Measurements from ENCODE around the gene PEPD. TPM values are rescaled to one million over a fixed set of nuclear protein-coding genes. Genes with fewer than 3 reads are reported as not detected.
"Not testable (repeated sequence)": the region's sequence is repeated elsewhere in the genome, so short reads cannot be mapped to it uniquely, and the experiment has no call there.

The PEPD gene
- total RNA-seq, 1 donor from 2014 or later, result 15.0 TPM

- DNase-seq (ENCODE audit: low spot score); H3K36me3 Mint-ChIP-seq (ENCODE audit: low read depth); H3K27ac Mint-ChIP-seq; H3K4me3 Mint-ChIP-seq; intact Hi-C loops (cut with micrococcal nuclease); H3K9me3 Mint-ChIP-seq; H3K27me3 Mint-ChIP-seq (ENCODE audit: insufficient read depth); H3K4me1 Mint-ChIP-seq (ENCODE audit: low read depth): not testable (repeated sequence)
Measured at GRCh38 chr19:33555726-33556125, 34.1 kb upstream of the PEPD start.

- no peak overlapping the region for H3K27ac Mint-ChIP-seq
- H3K4me3 Mint-ChIP-seq, result no peak overlapping the region
- no peak for DNase-seq (ENCODE audit: low spot score)
- no peaks in the 10 kb centered on the region for H3K36me3 Mint-ChIP-seq (ENCODE audit: low read depth)
- no peaks in the 10 kb centered on the region for H3K4me1 Mint-ChIP-seq (ENCODE audit: low read depth)
- no peaks in the 10 kb centered on the region for H3K9me3 Mint-ChIP-seq
- H3K27me3 Mint-ChIP-seq (ENCODE audit: insufficient read depth), result no peaks in the 10 kb centered on the region
- intact Hi-C loops (cut with micrococcal nuclease), result no loop called here
Measured at GRCh38 chr19:33554821-33555220, 33.2 kb upstream of the PEPD start.

- Mint-ChIP-seq H3K4me1 (ENCODE audit: low read depth) (no peaks in the 10 kb centered on the region), H3K9me3 (no peaks in the 10 kb centered on the region), H3K27ac (no peak overlapping the region)
Measured at GRCh38 chr19:33554391-33554790, 32.8 kb upstream of the PEPD start.

GRCh38 chr19:33553530-33554310 lies 32.1 kb upstream of the PEPD start:
- H3K9me3 Mint-ChIP-seq, result no peaks in the 10 kb centered on the region
- no peak overlapping the region for H3K27ac Mint-ChIP-seq
- H3K36me3 Mint-ChIP-seq (ENCODE audit: low read depth), result no peaks in the 10 kb centered on the region
- no peak overlapping the region for H3K4me3 Mint-ChIP-seq
- DNase-seq (ENCODE audit: low spot score), result no peak
- no peaks in the 10 kb centered on the region for H3K4me1 Mint-ChIP-seq (ENCODE audit: low read depth)
- intact Hi-C loops (cut with micrococcal nuclease), result no loop called here
- no peaks in the 10 kb centered on the region for H3K27me3 Mint-ChIP-seq (ENCODE audit: insufficient read depth)

More at GRCh38 chr19:33554391-33554790, 32.8 kb upstream of the PEPD start:
- Mint-ChIP-seq H3K36me3 (ENCODE audit: low read depth) (no peaks in the 10 kb centered on the region), H3K4me3 (no peak overlapping the region), H3K27me3 (ENCODE audit: insufficient read depth) (no peaks in the 10 kb centered on the region)
- no peak for DNase-seq (ENCODE audit: low spot score)
- intact Hi-C loops (cut with micrococcal nuclease), result no loop called here

GRCh38 chr19:33552928-33553279 lies 31.3 kb upstream of the PEPD start:
- no peak overlapping the region for H3K27ac Mint-ChIP-seq
- DNase-seq (ENCODE audit: low spot score), result no peak
- H3K4me3 Mint-ChIP-seq, result no peak overlapping the region
- no peaks in the 10 kb centered on the region for H3K36me3 Mint-ChIP-seq (ENCODE audit: low read depth)
- H3K9me3 Mint-ChIP-seq, result no peaks in the 10 kb centered on the region
- intact Hi-C loops (cut with micrococcal nuclease), result no loop called here
- no peaks in the 10 kb centered on the region for H3K4me1 Mint-ChIP-seq (ENCODE audit: low read depth)
- H3K27me3 Mint-ChIP-seq (ENCODE audit: insufficient read depth), result no peaks in the 10 kb centered on the region

GRCh38 chr19:33552191-33552927 lies 30.8 kb upstream of the PEPD start:
- Mint-ChIP-seq H3K27ac (no peak overlapping the region), H3K4me3 (no peak overlapping the region), H3K4me1 (ENCODE audit: low read depth) (no peaks in the 10 kb centered on the region), H3K36me3 (ENCODE audit: low read depth) (no peaks in the 10 kb centered on the region), H3K9me3 (no peaks in the 10 kb centered on the region), H3K27me3 (ENCODE audit: insufficient read depth) (no peaks in the 10 kb centered on the region)
- no peak for DNase-seq (ENCODE audit: low spot score)
- intact Hi-C loops (cut with micrococcal nuclease), result no loop called here

- no peaks in the 10 kb centered on the region for H3K36me3 Mint-ChIP-seq (ENCODE audit: low read depth)
- intact Hi-C loops (cut with micrococcal nuclease), result no loop called here
- H3K9me3 Mint-ChIP-seq, result no peaks in the 10 kb centered on the region
- H3K27ac Mint-ChIP-seq, result no peak overlapping the region
- no peaks in the 10 kb centered on the region for H3K4me1 Mint-ChIP-seq (ENCODE audit: low read depth)
- no peak for DNase-seq (ENCODE audit: low spot score)
- H3K4me3 Mint-ChIP-seq, result no peak overlapping the region
- no peaks in the 10 kb centered on the region for H3K27me3 Mint-ChIP-seq (ENCODE audit: insufficient read depth)
Measured at GRCh38 chr19:33551676-33552075, 30.1 kb upstream of the PEPD start.

GRCh38 chr19:33550768-33551167 lies 29.2 kb upstream of the PEPD start:
- no peak for DNase-seq (ENCODE audit: low spot score)
- Mint-ChIP-seq H3K27ac (no peak overlapping the region), H3K4me1 (ENCODE audit: low read depth) (no peaks in the 10 kb centered on the region), H3K36me3 (ENCODE audit: low read depth) (no peaks in the 10 kb centered on the region), H3K4me3 (no peak overlapping the region), H3K9me3 (no peaks in the 10 kb centered on the region), H3K27me3 (ENCODE audit: insufficient read depth) (no peaks in the 10 kb centered on the region)
- intact Hi-C loops (cut with micrococcal nuclease), result no loop called here

- H3K4me3 Mint-ChIP-seq, result no peak overlapping the region
- no peak for DNase-seq (ENCODE audit: low spot score)
- no peaks in the 10 kb centered on the region for H3K36me3 Mint-ChIP-seq (ENCODE audit: low read depth)
- H3K27ac Mint-ChIP-seq, result no peak overlapping the region
- peaks cover 3% of the 10 kb centered on the region for H3K27me3 Mint-ChIP-seq (ENCODE audit: insufficient read depth)
- H3K9me3 Mint-ChIP-seq, result no peaks in the 10 kb centered on the region
- intact Hi-C loops (cut with micrococcal nuclease), result no loop called here
- H3K4me1 Mint-ChIP-seq (ENCODE audit: low read depth), result no peaks in the 10 kb centered on the region
Measured at GRCh38 chr19:33547676-33548075, 26.1 kb upstream of the PEPD start.

- DNase-seq (ENCODE audit: low spot score), result no peak
- intact Hi-C loops (cut with micrococcal nuclease), result no loop called here
- no peak overlapping the region for H3K27ac Mint-ChIP-seq
- H3K36me3 Mint-ChIP-seq (ENCODE audit: low read depth), result no peaks in the 10 kb centered on the region
- H3K27me3 Mint-ChIP-seq (ENCODE audit: insufficient read depth), result peaks cover 3% of the 10 kb centered on the region
- no peaks in the 10 kb centered on the region for H3K9me3 Mint-ChIP-seq
- H3K4me3 Mint-ChIP-seq, result no peak overlapping the region
- H3K4me1 Mint-ChIP-seq (ENCODE audit: low read depth), result no peaks in the 10 kb centered on the region
Measured at GRCh38 chr19:33546656-33547055, 25.1 kb upstream of the PEPD start.

- no peak overlapping the region for H3K4me3 Mint-ChIP-seq
- no peaks in the 10 kb centered on the region for H3K36me3 Mint-ChIP-seq (ENCODE audit: low read depth)
- intact Hi-C loops (cut with micrococcal nuclease), result no loop called here
Measured at GRCh38 chr19:33545217-33545981, 23.8 kb upstream of the PEPD start.

GRCh38 chr19:33535226-33535625 lies 13.6 kb upstream of the PEPD start:
- Mint-ChIP-seq H3K27ac (no peak overlapping the region), H3K4me3 (no peak overlapping the region), H3K27me3 (ENCODE audit: insufficient read depth) (peaks cover 2% of the 10 kb centered on the region), H3K9me3 (no peaks in the 10 kb centered on the region), H3K36me3 (ENCODE audit: low read depth) (no peaks in the 10 kb centered on the region), H3K4me1 (ENCODE audit: low read depth) (no peaks in the 10 kb centered on the region)
- intact Hi-C loops (cut with micrococcal nuclease), result no loop called here
- no peak for DNase-seq (ENCODE audit: low spot score)

More at GRCh38 chr19:33545217-33545981, 23.8 kb upstream of the PEPD start:
- no peak for DNase-seq (ENCODE audit: low spot score)
- Mint-ChIP-seq H3K27me3 (ENCODE audit: insufficient read depth) (peaks cover 3% of the 10 kb centered on the region), H3K27ac (no peak overlapping the region), H3K4me1 (ENCODE audit: low read depth) (no peaks in the 10 kb centered on the region), H3K9me3 (no peaks in the 10 kb centered on the region)

GRCh38 chr19:33532859-33533460 lies 11.4 kb upstream of the PEPD start:
- Mint-ChIP-seq H3K27me3 (ENCODE audit: insufficient read depth) (peaks cover 2% of the 10 kb centered on the region), H3K4me1 (ENCODE audit: low read depth) (no peaks in the 10 kb centered on the region), H3K36me3 (ENCODE audit: low read depth) (no peaks in the 10 kb centered on the region), H3K4me3 (no peak overlapping the region), H3K27ac (no peak overlapping the region), H3K9me3 (no peaks in the 10 kb centered on the region)
- DNase-seq (ENCODE audit: low spot score), result no peak
- intact Hi-C loops (cut with micrococcal nuclease), result no loop called here
